CD8-positive, alpha-beta memory T cell (primary cell): ENCODE data around the gene MMP19. TPM values are rescaled to one million over a fixed set of nuclear protein-coding genes. Genes with fewer than 3 reads are reported as not detected.

ENCODE experiments used
- CTCF ChIA-PET: fragments of 350-600 bp; sonication (Branson Sonifier 250); formaldehyde crosslinking; loops from one replicate; lab custom pipeline; 2021; ENCODE audit warnings: antibody characterized with exemption; lab: Charles Lee
- POLR2A ChIA-PET: fragments of 350-600 bp; sonication (Branson Sonifier 250); formaldehyde crosslinking; loops from one replicate; lab custom pipeline; 2021; ENCODE audit warnings: antibody characterized with exemption; lab: Charles Lee
- DNase-seq, 5 donors: peaks; one replicate each; pipeline versions ENCODE4 v3.0.0 to v3.0.0-alpha.2; 2020 to 2022; ENCODE audit warnings: mixed read lengths in 1 of 5
- H3K27ac ChIP-seq: one replicate; pipeline ENCODE4 v1.7.0; 2013; ENCODE audit warnings: low read depth, mild to moderate bottlenecking, low read length, moderate library complexity
- H3K27me3 ChIP-seq: 2 replicates; pipeline ENCODE4 v1.7.0; 2013; ENCODE audit warnings: low read length, mild to moderate bottlenecking; ENCODE audit not compliant: insufficient read depth, poor library complexity, severe bottlenecking
- H3K36me3 ChIP-seq: 2 replicates; pipeline ENCODE4 v1.7.0; 2013; ENCODE audit warnings: mild to moderate bottlenecking, low read length, moderate library complexity; ENCODE audit not compliant: insufficient read depth
- H3K4me1 ChIP-seq: 2 replicates; pipeline ENCODE4 v1.7.0; 2013; ENCODE audit warnings: mild to moderate bottlenecking, low read length, moderate library complexity; ENCODE audit not compliant: insufficient read depth
- H3K4me3 ChIP-seq: 2 replicates; pipeline ENCODE4 v1.7.0; 2013; ENCODE audit warnings: mild to moderate bottlenecking, low read length
- H3K9me3 ChIP-seq: 2 replicates; pipeline ENCODE4 v1.7.0; 2013; ENCODE audit warnings: mild to moderate bottlenecking, low read length
- H3K27ac Mint-ChIP-seq, 8 donors: one replicate each; pipeline ENCODE4 v1.8.0; 2020 to 2021; ENCODE audit warnings: mixed read lengths in 8 of 8, mild to moderate bottlenecking in 6 of 8, inconsistent platforms in 3 of 8, moderate library complexity in 3 of 8
- H3K27me3 Mint-ChIP-seq, 2 donors: one replicate each; pipeline ENCODE4 v1.8.0; 2020 to 2021; ENCODE audit warnings: mixed read lengths in 2 of 2, mild to moderate bottlenecking in 1 of 2, moderate library complexity in 1 of 2
- H3K36me3 Mint-ChIP-seq, 3 donors: one replicate each; pipeline ENCODE4 v1.8.0; 2020 to 2021; ENCODE audit warnings: mixed read lengths in 3 of 3, inconsistent platforms in 1 of 3, mild to moderate bottlenecking in 1 of 3
- H3K4me1 Mint-ChIP-seq, 3 donors: one replicate each; pipeline ENCODE4 v1.8.0; 2020 to 2021; ENCODE audit warnings: mixed read lengths in 3 of 3, inconsistent platforms in 1 of 3, mild to moderate bottlenecking in 1 of 3
- H3K4me3 Mint-ChIP-seq, 7 donors: one replicate each; pipeline ENCODE4 v1.8.0; 2020 to 2021; ENCODE audit warnings: mixed read lengths in 7 of 7, mild to moderate bottlenecking in 6 of 7, moderate library complexity in 4 of 7, inconsistent platforms in 2 of 7
- H3K9me3 Mint-ChIP-seq, 5 donors: one replicate each; pipeline ENCODE4 v1.8.0; 2020 to 2022; ENCODE audit warnings: mixed read lengths in 5 of 5, mild to moderate bottlenecking in 3 of 5, moderate library complexity in 2 of 5, inconsistent platforms in 1 of 5
- polyA plus RNA-seq: library from polyadenylated mRNA; unstranded; fragments of 300-500 nt; fragmentation: Illumina TruSeq; gene quantifications from one replicate; pipeline ENCODE4 v1.2.3, GENCODE V29; 2021
- total RNA-seq, 2 experiments: library from RNA; stranded (reverse); gene quantifications; one replicate each; pipeline ENCODE4 v1.2.3, GENCODE V29; 2021

The MMP19 gene
- total and polyA plus RNA-seq, 3 experiments from 2014 or later, result 0.29 to 1.0 TPM; not detected in 1

DNA sequence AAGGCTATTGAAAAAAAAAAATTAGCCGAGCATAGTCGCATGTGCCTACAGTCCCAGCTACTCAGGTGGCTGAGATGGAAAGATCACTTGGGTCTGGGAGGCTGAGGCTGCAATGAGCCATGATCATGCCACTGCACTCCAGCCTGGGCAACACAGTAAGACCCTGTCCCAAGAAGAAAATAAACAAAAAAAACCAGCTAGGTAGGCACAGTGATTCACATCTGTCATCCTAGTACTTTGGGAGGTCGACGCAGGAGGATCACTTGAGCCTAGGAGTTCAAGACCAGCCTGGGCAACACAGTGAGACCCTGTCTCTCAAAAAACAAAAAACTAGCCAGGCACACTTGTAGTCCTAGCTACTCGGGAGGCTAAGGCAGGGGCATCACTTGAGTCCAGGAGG is 33.5 kb downstream of the MMP19 start:
- Mint-ChIP-seq H3K36me3 (peaks cover 0 to 62% (median 6%) of the 10 kb centered on the region in 3 donors), H3K4me3 (no peak overlapping the region), H3K27ac (peak overlapping the region in 1 of 8 donors; percentile 73), H3K9me3 (no peaks in the 10 kb centered on the region), H3K27me3 (no peaks in the 10 kb centered on the region), H3K4me1 (peaks cover 39 to 57% (median 46%) of the 10 kb centered on the region in 3 donors)
- no peaks in the 10 kb centered on the region for H3K27me3 ChIP-seq
- no peak overlapping the region for H3K4me3 ChIP-seq
- no peak for DNase-seq
- H3K9me3 ChIP-seq, result no peaks in the 10 kb centered on the region
- no peak overlapping the region for H3K27ac ChIP-seq
- ChIA-PET CTCF (interaction anchor here (1.0 kb wide), 1 partner anchor 131 kb away, joined by 5 read pairs; no protein-coding TSS in a partner anchor), POLR2A (interaction anchor here (0.5 kb wide), 1 partner anchor 20 kb away, joined by 3 read pairs; the partner anchor contains the start of gene DNAJC14)
- H3K4me1 ChIP-seq, result peaks cover 7% of the 10 kb centered on the region
- H3K36me3 ChIP-seq, result peaks cover 5% of the 10 kb centered on the region

DNA sequence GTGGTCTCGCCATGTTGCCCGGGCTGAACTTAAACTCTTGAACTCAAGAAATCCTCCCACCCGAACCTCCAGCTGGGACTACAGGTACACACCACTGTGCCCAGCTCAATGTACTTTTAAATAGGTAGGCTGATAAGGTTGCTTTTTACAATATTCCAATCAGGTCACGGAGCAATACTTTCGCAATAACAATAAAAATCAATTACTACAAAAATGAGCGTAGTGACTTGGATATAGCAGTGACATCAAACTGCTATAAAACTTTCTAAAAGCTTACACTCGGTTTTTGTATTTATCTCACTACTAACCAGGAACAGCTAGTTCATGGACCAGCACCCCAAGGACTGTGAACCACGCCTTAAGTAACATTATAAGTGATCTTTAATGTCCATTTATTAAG is 35.8 kb downstream of the MMP19 start:
- no peaks in the 10 kb centered on the region for H3K9me3 Mint-ChIP-seq
- Histone ChIP-seq H3K4me3 (no peak overlapping the region), H3K27me3 (no peaks in the 10 kb centered on the region), H3K27ac (no peak overlapping the region), H3K4me1 (no peaks in the 10 kb centered on the region), H3K9me3 (no peaks in the 10 kb centered on the region), H3K36me3 (peaks cover 5% of the 10 kb centered on the region)
- peaks cover 0 to 63% (median 5%) of the 10 kb centered on the region in 3 donors for H3K36me3 Mint-ChIP-seq
- peaks cover 26 to 47% (median 37%) of the 10 kb centered on the region in 3 donors for H3K4me1 Mint-ChIP-seq
- DNase-seq, result no peak
- H3K27me3 Mint-ChIP-seq, result no peaks in the 10 kb centered on the region
- ChIA-PET POLR2A (interaction anchor here (0.5 to 0.6 kb wide), 2 partner anchors 140 to 148 kb away, joined by 3 to 5 read pairs; no protein-coding TSS in a partner anchor), CTCF (interaction anchor here (0.7 kb wide), 1 partner anchor 12 kb away, joined by 3 read pairs; no protein-coding TSS in a partner anchor)
- peak overlapping the region in 1 of 8 donors; percentile 69 for H3K27ac Mint-ChIP-seq
- no peak overlapping the region for H3K4me3 Mint-ChIP-seq

DNA sequence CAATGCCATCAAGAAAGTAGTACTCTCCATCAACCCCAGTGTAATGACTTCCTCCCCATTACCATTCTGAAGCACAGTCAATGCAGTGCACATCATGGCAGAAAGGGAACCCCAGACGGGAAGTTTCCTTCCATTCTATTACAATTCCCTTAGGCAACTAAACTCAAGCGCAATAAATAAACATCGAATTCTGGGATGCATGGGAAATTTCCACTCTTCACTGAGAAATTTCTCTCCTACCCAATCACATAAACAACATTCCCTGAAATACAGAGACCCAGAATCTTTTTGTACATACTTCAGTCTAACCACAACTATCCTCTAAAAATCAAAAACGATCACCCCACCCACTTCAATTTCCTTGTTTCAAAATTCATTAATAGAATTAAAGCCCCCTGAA is 45.2 kb downstream of the MMP19 start:
- H3K4me1 Mint-ChIP-seq, result peaks cover 3 to 15% (median 7%) of the 10 kb centered on the region in 3 donors
- POLR2A ChIA-PET, result interaction anchor here (0.7 kb wide), 1 partner anchor 32 kb away, joined by 3 read pairs; no protein-coding TSS in a partner anchor

DNA sequence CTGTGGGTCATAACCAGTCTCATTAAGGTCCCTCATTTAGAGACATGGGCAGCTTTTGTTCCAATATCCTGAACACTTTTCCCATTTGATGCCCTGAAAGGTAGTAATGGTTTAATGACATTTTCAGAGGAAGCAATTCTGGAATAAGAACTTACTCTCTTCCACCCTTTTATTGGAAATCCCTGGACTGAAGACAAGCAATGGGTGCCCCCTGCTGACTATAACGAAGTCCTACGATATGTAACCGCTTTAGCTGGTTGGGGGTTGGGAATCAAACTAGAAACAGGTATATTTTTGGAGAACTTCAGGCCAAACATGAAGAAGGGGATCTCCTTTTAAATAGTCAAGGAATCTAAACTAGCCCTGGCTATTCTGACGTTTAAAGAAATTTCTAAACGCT is 45.7 kb downstream of the MMP19 start:
- H3K9me3 ChIP-seq, result no peaks in the 10 kb centered on the region
- H3K4me3 Mint-ChIP-seq, result no peak overlapping the region
- H3K36me3 Mint-ChIP-seq, result peaks cover 8 to 84% (median 12%) of the 10 kb centered on the region in 3 donors
- H3K27me3 Mint-ChIP-seq, result no peaks in the 10 kb centered on the region
- DNase-seq, result no peak
- ChIA-PET CTCF (interaction anchor here (1.1 to 5.3 kb wide), 3 partner anchors 16 to 58 kb away, joined by 3 to 23 read pairs (median 3); no protein-coding TSS in a partner anchor), POLR2A (interaction anchor here (0.7 kb wide), 1 partner anchor 33 kb away, joined by 3 read pairs; no protein-coding TSS in a partner anchor)
- peak overlapping the region in 1 of 8 donors; percentile 66 for H3K27ac Mint-ChIP-seq
- H3K27ac ChIP-seq, result no peak overlapping the region
- H3K27me3 ChIP-seq, result no peaks in the 10 kb centered on the region
- no peak overlapping the region for H3K4me3 ChIP-seq
- H3K36me3 ChIP-seq, result peaks cover 65% of the 10 kb centered on the region
- H3K4me1 Mint-ChIP-seq, result peaks cover 3 to 15% (median 7%) of the 10 kb centered on the region in 3 donors
- H3K4me1 ChIP-seq, result no peaks in the 10 kb centered on the region
- H3K9me3 Mint-ChIP-seq, result no peaks in the 10 kb centered on the region

More for the DNA sequence above, 45.2 kb downstream of the MMP19 start:
- no peaks in the 10 kb centered on the region for H3K27me3 Mint-ChIP-seq
- Histone ChIP-seq H3K27ac (no peak overlapping the region), H3K27me3 (no peaks in the 10 kb centered on the region), H3K36me3 (peaks cover 65% of the 10 kb centered on the region), H3K4me1 (no peaks in the 10 kb centered on the region), H3K9me3 (no peaks in the 10 kb centered on the region), H3K4me3 (no peak overlapping the region)
- H3K9me3 Mint-ChIP-seq, result no peaks in the 10 kb centered on the region
- CTCF ChIA-PET, result interaction anchor here (1.1 to 5.3 kb wide), 3 partner anchors 16 to 59 kb away, joined by 3 to 23 read pairs (median 3); no protein-coding TSS in a partner anchor
- DNase-seq, result no peak
- H3K27ac Mint-ChIP-seq, result peak overlapping the region in 1 of 8 donors; percentile 2
- peaks cover 8 to 85% (median 12%) of the 10 kb centered on the region in 3 donors for H3K36me3 Mint-ChIP-seq
- H3K4me3 Mint-ChIP-seq, result no peak overlapping the region

DNA sequence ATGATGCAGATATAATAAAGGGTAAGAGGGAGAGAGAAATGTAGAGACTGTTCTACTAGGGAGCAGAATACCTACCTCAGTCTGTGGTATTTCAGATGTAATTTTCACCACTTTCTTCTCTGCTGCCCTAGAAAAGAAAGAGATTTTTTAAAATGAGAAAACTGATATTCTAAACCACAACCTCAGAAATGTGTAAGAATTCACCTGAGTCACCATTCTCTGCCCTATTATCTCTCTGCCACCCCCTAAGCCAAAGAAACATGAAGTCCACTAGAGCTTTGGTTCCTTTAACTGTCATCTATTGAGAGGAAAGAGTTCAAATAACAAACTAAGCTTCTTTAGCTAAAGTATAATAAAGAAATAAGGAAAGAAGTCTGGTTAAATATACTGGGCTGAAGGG is 46.8 kb downstream of the MMP19 start:
- H3K4me3 ChIP-seq, result no peak overlapping the region
- no peak for DNase-seq
- no peak overlapping the region for H3K4me3 Mint-ChIP-seq
- no peaks in the 10 kb centered on the region for H3K27me3 ChIP-seq
- POLR2A ChIA-PET, result no interaction called here
- peaks cover 8 to 83% (median 13%) of the 10 kb centered on the region in 3 donors for H3K36me3 Mint-ChIP-seq
- CTCF ChIA-PET, result interaction anchor here (1.5 to 5.3 kb wide), 2 partner anchors 57 to 60 kb away, joined by 4 to 23 read pairs; no protein-coding TSS in a partner anchor
- H3K36me3 ChIP-seq, result peaks cover 55% of the 10 kb centered on the region
- H3K27ac Mint-ChIP-seq, result peak overlapping the region in 2 of 8 donors; percentile 32 to 45
- no peaks in the 10 kb centered on the region for H3K4me1 ChIP-seq
- H3K27ac ChIP-seq, result no peak overlapping the region
- no peaks in the 10 kb centered on the region for H3K9me3 Mint-ChIP-seq
- no peaks in the 10 kb centered on the region for H3K9me3 ChIP-seq
- H3K4me1 Mint-ChIP-seq, result peaks cover 3 to 10% (median 7%) of the 10 kb centered on the region in 3 donors
- H3K27me3 Mint-ChIP-seq, result no peaks in the 10 kb centered on the region

DNA sequence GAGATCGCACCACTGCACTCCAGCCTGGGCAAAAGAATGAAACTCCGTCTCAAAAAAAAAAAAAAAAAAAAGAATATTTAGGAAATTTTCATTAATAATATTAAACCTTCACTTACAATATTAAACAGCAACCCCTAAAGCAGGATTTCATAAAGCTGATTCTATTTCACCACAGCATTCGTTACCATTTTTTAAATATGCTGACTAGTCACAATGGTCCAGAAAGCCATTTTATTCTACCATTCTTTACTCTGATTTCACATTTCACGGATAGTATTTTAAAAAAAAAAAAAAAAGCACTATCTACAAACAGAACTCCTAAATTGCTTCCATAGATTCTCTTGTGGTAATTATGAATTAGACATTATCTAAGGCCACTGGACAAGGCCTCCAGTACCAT is 52.8 kb downstream of the MMP19 start:
- Mint-ChIP-seq H3K4me1 (peaks cover 3 to 8% (median 4%) of the 10 kb centered on the region in 3 donors), H3K4me3 (no peak overlapping the region), H3K27me3 (no peaks in the 10 kb centered on the region), H3K36me3 (peaks cover 17 to 82% (median 23%) of the 10 kb centered on the region in 3 donors), H3K27ac (peak overlapping the region in 3 of 8 donors; percentile 21 to 40 (median 32)), H3K9me3 (no peaks in the 10 kb centered on the region)
- Histone ChIP-seq H3K4me3 (no peak overlapping the region), H3K4me1 (no peaks in the 10 kb centered on the region), H3K27me3 (no peaks in the 10 kb centered on the region), H3K9me3 (no peaks in the 10 kb centered on the region), H3K27ac (no peak overlapping the region), H3K36me3 (peaks cover 47% of the 10 kb centered on the region)
- ChIA-PET CTCF (no interaction called here), POLR2A (interaction anchor here (0.6 to 0.7 kb wide), 2 partner anchors 42 to 839 kb away, joined by 3 to 6 read pairs; no protein-coding TSS in a partner anchor)
- no peak for DNase-seq

DNA sequence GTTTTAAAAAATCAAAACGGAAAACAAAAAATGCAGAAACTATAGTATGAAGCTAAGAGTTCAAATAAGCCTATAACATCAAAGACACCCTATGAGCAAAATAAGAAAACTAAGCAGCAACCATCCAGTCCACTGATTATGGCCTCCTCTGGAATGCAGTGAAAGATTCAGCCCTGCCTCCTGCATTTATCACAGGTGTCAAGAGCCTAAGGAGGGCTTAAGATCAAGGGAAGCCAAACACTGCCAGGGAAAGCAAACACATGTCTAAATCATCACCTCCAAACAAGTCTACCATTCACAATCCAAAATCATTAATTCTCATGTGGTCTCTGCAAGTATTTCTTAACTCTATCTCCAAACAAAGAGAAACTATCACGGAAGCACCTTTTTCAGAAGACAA is 53.6 kb downstream of the MMP19 start:
- no peaks in the 10 kb centered on the region for H3K9me3 ChIP-seq
- Mint-ChIP-seq H3K9me3 (no peaks in the 10 kb centered on the region), H3K27ac (peak overlapping the region in 3 of 8 donors; percentile 48 to 68 (median 54)), H3K4me1 (peaks cover 3 to 8% (median 4%) of the 10 kb centered on the region in 3 donors), H3K27me3 (no peaks in the 10 kb centered on the region), H3K4me3 (no peak overlapping the region), H3K36me3 (peaks cover 13 to 84% (median 23%) of the 10 kb centered on the region in 3 donors)
- CTCF ChIA-PET, result no interaction called here
- no peaks in the 10 kb centered on the region for H3K4me1 ChIP-seq
- H3K36me3 ChIP-seq, result peaks cover 49% of the 10 kb centered on the region
- H3K4me3 ChIP-seq, result no peak overlapping the region
- POLR2A ChIA-PET, result interaction anchor here (0.6 kb wide), 2 partner anchors 15 to 839 kb away, joined by 6 to 8 read pairs; no protein-coding TSS in a partner anchor
- no peaks in the 10 kb centered on the region for H3K27me3 ChIP-seq
- DNase-seq, result no peak
- no peak overlapping the region for H3K27ac ChIP-seq

DNA sequence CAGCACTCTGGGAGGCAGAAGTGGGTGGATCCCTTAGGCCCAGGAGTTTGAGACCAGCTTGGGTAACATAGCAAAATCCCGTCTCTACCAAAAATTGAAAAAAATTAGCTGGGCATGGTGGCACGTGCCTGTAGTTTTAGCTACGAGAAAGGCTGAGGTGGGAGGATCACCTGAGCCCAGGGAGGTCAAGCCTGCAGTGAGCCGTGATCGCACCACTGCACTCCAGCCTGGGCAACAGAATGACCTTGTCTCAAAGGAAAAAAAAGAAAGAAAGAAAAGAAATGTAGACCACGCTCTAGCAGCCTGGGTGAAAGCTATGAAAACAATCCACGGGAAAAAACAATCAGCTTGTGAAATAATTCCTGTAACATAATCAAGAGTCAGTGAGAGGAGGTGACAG is 54.2 kb downstream of the MMP19 start:
- H3K9me3 ChIP-seq, result no peaks in the 10 kb centered on the region
- POLR2A ChIA-PET, result interaction anchor here (0.6 kb wide), 2 partner anchors 14 to 41 kb away, joined by 3 to 8 read pairs; partner anchors contain the start of gene DNAJC14
- H3K4me1 ChIP-seq, result no peaks in the 10 kb centered on the region
- Mint-ChIP-seq H3K27me3 (no peaks in the 10 kb centered on the region), H3K4me1 (peaks cover 3 to 8% (median 4%) of the 10 kb centered on the region in 3 donors), H3K36me3 (peaks cover 13 to 84% (median 23%) of the 10 kb centered on the region in 3 donors), H3K9me3 (no peaks in the 10 kb centered on the region), H3K4me3 (no peak overlapping the region), H3K27ac (peak overlapping the region in 3 of 8 donors; percentile 48 to 52 (median 52))
- no peak overlapping the region for H3K27ac ChIP-seq
- H3K27me3 ChIP-seq, result no peaks in the 10 kb centered on the region
- DNase-seq, result no peak
- peaks cover 47% of the 10 kb centered on the region for H3K36me3 ChIP-seq
- CTCF ChIA-PET, result interaction anchor here (1.4 kb wide), 1 partner anchor 207 kb away, joined by 3 read pairs; no protein-coding TSS in a partner anchor
- no peak overlapping the region for H3K4me3 ChIP-seq
